Chondrocyte (in vitro differentiated cells): ENCODE measurements around the gene MORC4. TPM values are rescaled to one million over a fixed set of nuclear protein-coding genes. Genes with fewer than 3 reads are reported as not detected.

Experiments used
- DNase-seq: peaks from one replicate; pipeline ENCODE4 v3.0.0; 2021; ENCODE audit warnings: mixed read lengths, low spot score
- H3K27ac Mint-ChIP-seq: one replicate; pipeline ENCODE4 v1.8.0; 2021; ENCODE audit warnings: mild to moderate bottlenecking, moderate library complexity, mixed read lengths; ENCODE audit not compliant: unreplicated experiment
- H3K27me3 Mint-ChIP-seq: 2 replicates; pipeline ENCODE4 v1.8.0; 2021; ENCODE audit warnings: low read depth, mixed read lengths
- H3K36me3 Mint-ChIP-seq: 2 replicates; pipeline ENCODE4 v1.8.0; 2021; ENCODE audit warnings: low read depth, mixed read lengths
- H3K4me1 Mint-ChIP-seq: 2 replicates; pipeline ENCODE4 v1.8.0; 2021; ENCODE audit warnings: low read depth, mild to moderate bottlenecking, mixed read lengths
- H3K4me3 Mint-ChIP-seq: one replicate; pipeline ENCODE4 v1.8.0; 2021; ENCODE audit warnings: mild to moderate bottlenecking, moderate library complexity, mixed read lengths; ENCODE audit not compliant: unreplicated experiment
- H3K9me3 Mint-ChIP-seq: 2 replicates; pipeline ENCODE4 v1.8.0; 2021; ENCODE audit warnings: low read depth, mixed read lengths
- total RNA-seq: library from RNA; stranded (reverse); gene quantifications from 3 replicates; pipeline ENCODE4 v1.2.1, GENCODE V29; 2021
- TF ChIP-seq, protein P1 (sequence below): fragments of 200-600 bp; sonication (generic); IDR thresholded peaks from 2 replicates; pipeline ENCODE4 v1.5.0; 2021; ENCODE audit warnings: antibody characterized with exemption, mild to moderate bottlenecking, moderate library complexity

The MORC4 gene
- total RNA-seq, 1 donor from 2014 or later = 35.6 TPM

DNA sequence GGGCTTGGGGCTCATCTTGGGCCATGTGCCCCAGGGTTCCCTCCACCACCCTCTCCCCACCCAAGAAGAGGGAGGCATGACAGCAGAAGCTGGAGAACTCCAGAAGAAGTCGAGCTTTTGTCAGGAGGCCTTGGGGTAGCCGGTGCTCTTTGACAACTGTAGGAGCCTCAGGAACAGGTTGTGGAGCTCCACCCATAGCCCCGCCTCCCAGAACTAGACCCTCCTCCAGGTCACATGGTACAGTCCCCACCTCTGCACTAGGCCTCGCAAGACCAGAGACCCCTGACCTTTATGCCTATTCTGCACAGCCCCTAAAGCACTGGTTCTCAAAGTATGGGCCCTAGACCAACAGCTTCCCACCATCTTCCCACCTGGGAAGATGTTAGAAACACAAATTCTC lies 8.0 kb upstream of the MORC4 start:
- TF ChIP-seq, protein P1, sequence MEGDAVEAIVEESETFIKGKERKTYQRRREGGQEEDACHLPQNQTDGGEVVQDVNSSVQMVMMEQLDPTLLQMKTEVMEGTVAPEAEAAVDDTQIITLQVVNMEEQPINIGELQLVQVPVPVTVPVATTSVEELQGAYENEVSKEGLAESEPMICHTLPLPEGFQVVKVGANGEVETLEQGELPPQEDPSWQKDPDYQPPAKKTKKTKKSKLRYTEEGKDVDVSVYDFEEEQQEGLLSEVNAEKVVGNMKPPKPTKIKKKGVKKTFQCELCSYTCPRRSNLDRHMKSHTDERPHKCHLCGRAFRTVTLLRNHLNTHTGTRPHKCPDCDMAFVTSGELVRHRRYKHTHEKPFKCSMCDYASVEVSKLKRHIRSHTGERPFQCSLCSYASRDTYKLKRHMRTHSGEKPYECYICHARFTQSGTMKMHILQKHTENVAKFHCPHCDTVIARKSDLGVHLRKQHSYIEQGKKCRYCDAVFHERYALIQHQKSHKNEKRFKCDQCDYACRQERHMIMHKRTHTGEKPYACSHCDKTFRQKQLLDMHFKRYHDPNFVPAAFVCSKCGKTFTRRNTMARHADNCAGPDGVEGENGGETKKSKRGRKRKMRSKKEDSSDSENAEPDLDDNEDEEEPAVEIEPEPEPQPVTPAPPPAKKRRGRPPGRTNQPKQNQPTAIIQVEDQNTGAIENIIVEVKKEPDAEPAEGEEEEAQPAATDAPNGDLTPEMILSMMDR = no peak
- H3K27ac Mint-ChIP-seq = no peak overlapping the region
- no peak overlapping the region for H3K4me3 Mint-ChIP-seq
- peaks cover 10% of the 10 kb centered on the region for H3K9me3 Mint-ChIP-seq
- DNase-seq = no peak
- H3K4me1 Mint-ChIP-seq = no peaks in the 10 kb centered on the region
- no peaks in the 10 kb centered on the region for H3K36me3 Mint-ChIP-seq
- H3K27me3 Mint-ChIP-seq = no peaks in the 10 kb centered on the region

DNA sequence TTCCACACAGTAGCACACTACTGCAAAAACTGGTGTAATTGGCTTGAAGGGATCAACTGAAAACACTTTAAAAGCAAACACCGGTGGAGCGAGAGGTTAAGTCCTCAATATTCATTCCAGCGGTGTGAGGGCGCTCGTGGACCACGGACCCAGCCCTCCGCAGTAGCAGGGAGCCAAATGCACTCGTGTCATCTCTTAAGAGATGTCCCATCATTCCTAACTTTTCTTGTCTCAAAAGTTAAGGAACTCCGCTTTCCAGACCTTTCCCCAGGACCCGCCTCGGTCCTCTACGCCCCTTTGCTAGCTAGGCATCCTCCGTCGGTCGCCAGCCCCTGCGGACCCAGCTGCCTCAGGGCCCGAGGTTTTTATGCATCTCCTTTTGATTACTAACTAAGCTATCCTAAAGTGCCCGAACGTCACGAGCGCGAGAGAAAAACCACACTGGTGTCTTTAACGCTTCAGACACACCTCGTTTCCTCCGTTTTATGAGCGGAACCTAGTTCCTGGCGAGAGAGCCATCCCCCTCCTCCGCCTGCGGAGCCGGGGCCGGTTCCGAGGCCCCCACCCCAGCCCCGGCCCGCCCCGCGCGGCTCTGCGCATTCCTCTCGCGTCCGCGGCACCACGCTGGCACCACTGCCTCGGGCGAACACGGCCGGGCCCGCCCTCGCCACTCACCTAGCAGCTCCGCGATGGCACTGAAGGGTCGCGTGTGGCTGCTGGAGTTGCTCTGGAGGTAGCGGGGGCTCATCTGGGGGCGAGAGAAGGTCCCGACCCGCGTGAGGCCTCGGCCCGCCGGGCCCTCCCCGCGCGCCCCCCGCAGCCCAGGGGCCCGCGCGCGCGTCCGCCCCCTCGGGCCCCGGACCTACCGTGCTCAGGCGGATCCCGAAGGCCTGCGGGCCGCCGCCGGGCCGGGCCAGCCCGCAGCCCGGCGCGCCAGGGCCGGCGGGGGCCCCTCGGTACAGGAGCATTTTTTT lies 723 bp downstream of the MORC4 start:
- Mint-ChIP-seq H3K27ac (peak overlapping the region; percentile 91), H3K27me3 (no peaks in the 10 kb centered on the region), H3K9me3 (peaks cover 9% of the 10 kb centered on the region), H3K4me1 (peaks cover 8% of the 10 kb centered on the region), H3K36me3 (no peaks in the 10 kb centered on the region), H3K4me3 (peak overlapping the region; percentile 89)
- TF ChIP-seq, protein P1 = peak; percentile 77
- DNase-seq = no peak

DNA sequence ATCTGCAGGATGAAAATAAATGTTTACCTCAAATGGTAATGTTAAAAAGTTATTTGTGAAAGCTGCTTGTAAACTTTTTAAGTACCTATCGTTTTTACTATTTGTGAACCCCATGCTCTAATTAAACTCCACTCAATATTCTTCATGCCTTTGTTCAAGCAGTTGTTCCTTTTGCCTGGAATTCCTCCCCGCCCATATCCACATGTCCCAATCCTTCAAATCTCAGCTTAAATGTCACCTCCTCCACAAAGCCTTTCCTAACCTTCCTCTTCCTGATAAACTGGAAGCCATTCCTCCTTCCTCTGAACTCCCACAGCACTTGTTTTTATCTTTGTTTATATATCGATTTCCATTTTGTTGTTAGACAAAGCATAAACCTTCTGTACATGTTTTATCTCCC lies 2.4 kb downstream of the MORC4 start:
- H3K4me3 Mint-ChIP-seq = no peak overlapping the region
- no peaks in the 10 kb centered on the region for H3K36me3 Mint-ChIP-seq
- no peaks in the 10 kb centered on the region for H3K27me3 Mint-ChIP-seq
- no peak overlapping the region for H3K27ac Mint-ChIP-seq
- H3K9me3 Mint-ChIP-seq = peaks cover 3% of the 10 kb centered on the region
- no peak for DNase-seq
- TF ChIP-seq, protein P1 = no peak
- peaks cover 8% of the 10 kb centered on the region for H3K4me1 Mint-ChIP-seq

DNA sequence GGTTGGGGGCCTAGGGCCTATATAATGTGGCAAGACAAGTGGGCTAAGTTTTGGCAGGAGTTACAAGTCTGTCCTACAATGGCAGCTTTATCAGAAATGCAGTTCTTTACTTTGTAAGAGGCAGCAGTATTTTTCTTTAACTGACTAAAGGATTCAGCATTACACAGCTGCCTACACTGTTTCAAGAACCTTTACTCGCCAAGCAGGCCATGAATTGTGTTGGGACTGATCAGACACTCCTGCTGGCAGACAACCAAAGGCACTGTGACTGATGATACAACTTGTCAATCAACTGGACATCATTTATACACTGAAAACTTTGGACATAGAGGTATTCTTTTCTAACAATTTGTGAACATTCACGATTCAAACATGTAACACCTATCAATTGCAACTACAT lies 4.3 kb downstream of the MORC4 start:
- Mint-ChIP-seq H3K9me3 (peaks cover 6% of the 10 kb centered on the region), H3K27ac (no peak overlapping the region), H3K27me3 (no peaks in the 10 kb centered on the region), H3K4me3 (no peak overlapping the region), H3K36me3 (peaks cover 4% of the 10 kb centered on the region), H3K4me1 (peaks cover 8% of the 10 kb centered on the region)
- no peak for DNase-seq
- TF ChIP-seq, protein P1 = no peak

DNA sequence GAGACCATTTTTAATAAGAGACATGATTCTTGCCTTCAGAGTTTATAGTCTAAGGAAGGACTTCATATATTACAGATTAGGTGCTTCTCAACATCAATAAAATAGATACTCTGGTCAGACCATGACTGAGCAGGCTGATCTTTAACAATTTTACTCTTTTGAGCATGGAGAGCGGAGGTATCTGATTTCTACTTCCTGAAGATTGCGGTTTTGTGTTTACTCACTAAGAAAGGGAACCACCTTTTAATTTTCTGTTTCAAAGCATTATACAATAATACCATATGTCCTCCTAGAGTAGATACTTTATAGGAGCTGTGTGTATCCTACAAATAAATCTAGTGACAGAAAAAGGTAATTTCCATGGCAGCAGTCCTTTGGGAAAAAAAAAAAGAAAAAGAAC lies 12.5 kb downstream of the MORC4 start:
- TF ChIP-seq, protein P1 = no peak
- peaks cover 4% of the 10 kb centered on the region for H3K36me3 Mint-ChIP-seq
- no peak for DNase-seq
- no peaks in the 10 kb centered on the region for H3K27me3 Mint-ChIP-seq
- H3K9me3 Mint-ChIP-seq = peaks cover 3% of the 10 kb centered on the region
- no peaks in the 10 kb centered on the region for H3K4me1 Mint-ChIP-seq
- no peak overlapping the region for H3K4me3 Mint-ChIP-seq
- no peak overlapping the region for H3K27ac Mint-ChIP-seq
